Esophagus squamous epithelium (tissue), 4 donors: Measurements from ENCODE around the gene DARS1.

ENCODE experiments used
- POLR2A ChIP-seq, 4 donors: fragments of 450-650 bp; IDR thresholded peaks; one replicate each; pipeline ENCODE4 v1.6.1; 2017; ENCODE audit warnings: antibody characterized with exemption in 4 of 4, mild to moderate bottlenecking in 4 of 4, moderate library complexity in 3 of 4
- TF ChIP-seq, protein P1 (sequence below), 6 experiments: fragments of 450-650 bp in 4 of 6; fragments of 200-600 bp in 2 of 6; sonication (generic) in 2 of 6; IDR thresholded peaks; one replicate each; pipeline ENCODE4 v1.5.1; 2016 to 2019; ENCODE audit warnings: antibody characterized with exemption in 6 of 6, mild to moderate bottlenecking in 4 of 6, moderate library complexity in 4 of 6

DNA sequence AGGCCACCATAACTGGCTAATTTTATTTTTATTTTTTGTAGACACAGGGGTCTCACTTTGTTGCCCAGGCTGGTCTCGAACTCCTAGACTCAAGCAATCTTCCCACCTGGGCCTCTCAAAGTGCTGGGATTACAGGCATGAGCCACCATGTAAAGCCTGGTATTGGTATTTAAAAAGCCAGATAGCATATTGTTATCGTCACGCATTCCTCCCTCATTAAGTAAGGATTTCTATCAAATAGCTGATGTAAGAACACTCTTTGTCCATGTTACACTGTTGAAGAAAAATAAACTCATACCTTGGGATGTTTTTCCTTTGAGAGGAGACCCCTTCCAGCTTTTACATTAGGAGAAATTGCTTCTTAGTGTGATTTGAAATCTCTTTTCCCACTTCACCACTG, 39.2 kb upstream of the DARS1 start:
- TF ChIP-seq, protein P1, sequence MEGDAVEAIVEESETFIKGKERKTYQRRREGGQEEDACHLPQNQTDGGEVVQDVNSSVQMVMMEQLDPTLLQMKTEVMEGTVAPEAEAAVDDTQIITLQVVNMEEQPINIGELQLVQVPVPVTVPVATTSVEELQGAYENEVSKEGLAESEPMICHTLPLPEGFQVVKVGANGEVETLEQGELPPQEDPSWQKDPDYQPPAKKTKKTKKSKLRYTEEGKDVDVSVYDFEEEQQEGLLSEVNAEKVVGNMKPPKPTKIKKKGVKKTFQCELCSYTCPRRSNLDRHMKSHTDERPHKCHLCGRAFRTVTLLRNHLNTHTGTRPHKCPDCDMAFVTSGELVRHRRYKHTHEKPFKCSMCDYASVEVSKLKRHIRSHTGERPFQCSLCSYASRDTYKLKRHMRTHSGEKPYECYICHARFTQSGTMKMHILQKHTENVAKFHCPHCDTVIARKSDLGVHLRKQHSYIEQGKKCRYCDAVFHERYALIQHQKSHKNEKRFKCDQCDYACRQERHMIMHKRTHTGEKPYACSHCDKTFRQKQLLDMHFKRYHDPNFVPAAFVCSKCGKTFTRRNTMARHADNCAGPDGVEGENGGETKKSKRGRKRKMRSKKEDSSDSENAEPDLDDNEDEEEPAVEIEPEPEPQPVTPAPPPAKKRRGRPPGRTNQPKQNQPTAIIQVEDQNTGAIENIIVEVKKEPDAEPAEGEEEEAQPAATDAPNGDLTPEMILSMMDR (IDR thresholded peaks at IDR 0.05), result no peak
- TF ChIP-seq POLR2A (IDR thresholded peaks at IDR 0.05), result no peak
